ENCODE measurements around the gene ANP32B.
A peak's percentile ranks its signal among the peaks of the same experiment; 100 is the strongest.
"Not testable (repeated sequence)": the region's sequence is repeated elsewhere in the genome, so short reads cannot be mapped to it uniquely, and the experiment has no call there.

ANP32B gene

GRCh38 chr9:97982683-97983588 is at the start of gene ANP32B:
Gene ANP32B (plus strand): TSS chr9:97983341. CDS start chr9:97983556, 215 bp downstream.
- no peaks in the 10 kb centered on the region for H3K9me3 ChIP-seq (ENCODE audit: low read length)
- H3K4me1 ChIP-seq (ENCODE audit: insufficient read depth, low read length) = peaks cover 23% of the 10 kb centered on the region
- H3K36me3 ChIP-seq (ENCODE audit: insufficient read depth, low read length) = no peaks in the 10 kb centered on the region
- peak within 1 kb of the TSS; percentile 87 for H2AFZ ChIP-seq (ENCODE audit: low read depth, low read length)
- peak within 1 kb of the TSS; percentile 91 for H3K4me3 ChIP-seq (ENCODE audit: low read length)
- no peaks in the 10 kb centered on the region for H3K27me3 ChIP-seq (ENCODE audit: insufficient read depth, low read length)

GRCh38 chr9:97934321-97935115 is 48.6 kb upstream of the ANP32B start:
- Histone ChIP-seq H3K27me3 (ENCODE audit: insufficient read depth, low read length) (peaks cover 61% of the 10 kb centered on the region), H3K36me3 (ENCODE audit: insufficient read depth, low read length) (no peaks in the 10 kb centered on the region), H3K9me3 (ENCODE audit: low read length) (no peaks in the 10 kb centered on the region), H2AFZ (ENCODE audit: low read depth, low read length) (no peak overlapping the region), H3K4me3 (ENCODE audit: low read length) (no peak overlapping the region), H3K4me1 (ENCODE audit: insufficient read depth, low read length) (no peaks in the 10 kb centered on the region)

GRCh38 chr9:97935276-97935675 is 47.9 kb upstream of the ANP32B start:
- Histone ChIP-seq H3K4me1 (ENCODE audit: insufficient read depth, low read length) (no peaks in the 10 kb centered on the region), H3K4me3 (ENCODE audit: low read length) (no peak overlapping the region), H3K36me3 (ENCODE audit: insufficient read depth, low read length) (no peaks in the 10 kb centered on the region), H3K27me3 (ENCODE audit: insufficient read depth, low read length) (peaks cover 62% of the 10 kb centered on the region), H2AFZ (ENCODE audit: low read depth, low read length) (no peak overlapping the region), H3K9me3 (ENCODE audit: low read length) (no peaks in the 10 kb centered on the region)

- no peak overlapping the region for H2AFZ ChIP-seq (ENCODE audit: low read depth, low read length)
- no peaks in the 10 kb centered on the region for H3K4me1 ChIP-seq (ENCODE audit: insufficient read depth, low read length)
- H3K36me3 ChIP-seq (ENCODE audit: insufficient read depth, low read length) = no peaks in the 10 kb centered on the region
- H3K9me3 ChIP-seq (ENCODE audit: low read length) = no peaks in the 10 kb centered on the region
- H3K27me3 ChIP-seq (ENCODE audit: insufficient read depth, low read length) = peaks cover 51% of the 10 kb centered on the region
- no peak overlapping the region for H3K4me3 ChIP-seq (ENCODE audit: low read length)
Measured at GRCh38 chr9:97936998-97937397, 46.1 kb upstream of the ANP32B start.

- Histone ChIP-seq H3K9me3 (ENCODE audit: low read length) (no peaks in the 10 kb centered on the region), H3K4me3 (ENCODE audit: low read length) (no peak within 1 kb of the TSS), H3K36me3 (ENCODE audit: insufficient read depth, low read length) (no peaks in the 10 kb centered on the region), H2AFZ (ENCODE audit: low read depth, low read length) (no peak within 1 kb of the TSS), H3K4me1 (ENCODE audit: insufficient read depth, low read length) (no peaks in the 10 kb centered on the region), H3K27me3 (ENCODE audit: insufficient read depth, low read length) (peaks cover 56% of the 10 kb centered on the region)
Measured at GRCh38 chr9:97938081-97938644, 45.0 kb upstream of the ANP32B start, which contains the start of gene HEMGN. Gene HEMGN (minus strand): TSS chr9:97938172. CDS start chr9:97938136, 36 bp downstream.

- Histone ChIP-seq H2AFZ (ENCODE audit: low read depth, low read length) (no peak overlapping the region), H3K9me3 (ENCODE audit: low read length) (no peaks in the 10 kb centered on the region), H3K27me3 (ENCODE audit: insufficient read depth, low read length) (peaks cover 56% of the 10 kb centered on the region), H3K4me3 (ENCODE audit: low read length) (no peak overlapping the region), H3K36me3 (ENCODE audit: insufficient read depth, low read length) (no peaks in the 10 kb centered on the region), H3K4me1 (ENCODE audit: insufficient read depth, low read length) (no peaks in the 10 kb centered on the region)
Measured at GRCh38 chr9:97940233-97940632, 42.9 kb upstream of the ANP32B start.

GRCh38 chr9:97940741-97941140 is 42.4 kb upstream of the ANP32B start:
- H3K27me3 ChIP-seq (ENCODE audit: insufficient read depth, low read length) = peaks cover 51% of the 10 kb centered on the region
- no peak overlapping the region for H3K4me3 ChIP-seq (ENCODE audit: low read length)
- no peaks in the 10 kb centered on the region for H3K4me1 ChIP-seq (ENCODE audit: insufficient read depth, low read length)
- no peaks in the 10 kb centered on the region for H3K36me3 ChIP-seq (ENCODE audit: insufficient read depth, low read length)
- no peak overlapping the region for H2AFZ ChIP-seq (ENCODE audit: low read depth, low read length)
- H3K9me3 ChIP-seq (ENCODE audit: low read length) = no peaks in the 10 kb centered on the region

- Histone ChIP-seq H2AFZ (ENCODE audit: low read depth, low read length) (no peak overlapping the region), H3K9me3 (ENCODE audit: low read length) (no peaks in the 10 kb centered on the region), H3K27me3 (ENCODE audit: insufficient read depth, low read length) (peaks cover 46% of the 10 kb centered on the region), H3K4me1 (ENCODE audit: insufficient read depth, low read length) (no peaks in the 10 kb centered on the region), H3K4me3 (ENCODE audit: low read length) (no peak overlapping the region), H3K36me3 (ENCODE audit: insufficient read depth, low read length) (no peaks in the 10 kb centered on the region)
Measured at GRCh38 chr9:97941323-97941722, 41.8 kb upstream of the ANP32B start.

GRCh38 chr9:97943308-97943855 is 39.8 kb upstream of the ANP32B start:
- no peak overlapping the region for H3K4me3 ChIP-seq (ENCODE audit: low read length)
- no peaks in the 10 kb centered on the region for H3K9me3 ChIP-seq (ENCODE audit: low read length)
- H3K36me3 ChIP-seq (ENCODE audit: insufficient read depth, low read length) = no peaks in the 10 kb centered on the region
- H3K4me1 ChIP-seq (ENCODE audit: insufficient read depth, low read length) = no peaks in the 10 kb centered on the region
- H2AFZ ChIP-seq (ENCODE audit: low read depth, low read length) = no peak overlapping the region
- H3K27me3 ChIP-seq (ENCODE audit: insufficient read depth, low read length) = peaks cover 36% of the 10 kb centered on the region

GRCh38 chr9:97944612-97945011 is 38.5 kb upstream of the ANP32B start:
- H2AFZ ChIP-seq (ENCODE audit: low read depth, low read length) = no peak overlapping the region
- H3K9me3 ChIP-seq (ENCODE audit: low read length) = no peaks in the 10 kb centered on the region
- H3K4me3 ChIP-seq (ENCODE audit: low read length) = no peak overlapping the region
- H3K27me3 ChIP-seq (ENCODE audit: insufficient read depth, low read length) = peaks cover 31% of the 10 kb centered on the region
- H3K36me3 ChIP-seq (ENCODE audit: insufficient read depth, low read length) = no peaks in the 10 kb centered on the region
- no peaks in the 10 kb centered on the region for H3K4me1 ChIP-seq (ENCODE audit: insufficient read depth, low read length)

- H3K4me3 ChIP-seq (ENCODE audit: low read length); H3K9me3 ChIP-seq (ENCODE audit: low read length); H3K36me3 ChIP-seq (ENCODE audit: insufficient read depth, low read length); H3K4me1 ChIP-seq (ENCODE audit: insufficient read depth, low read length); H2AFZ ChIP-seq (ENCODE audit: low read depth, low read length): not testable (repeated sequence)
- H3K27me3 ChIP-seq (ENCODE audit: insufficient read depth, low read length) = peaks cover 25% of the 10 kb centered on the region
Measured at GRCh38 chr9:97945470-97945869, 37.7 kb upstream of the ANP32B start.

GRCh38 chr9:97947094-97947493 is 36.0 kb upstream of the ANP32B start:
- H3K4me1 ChIP-seq (ENCODE audit: insufficient read depth, low read length); H3K9me3 ChIP-seq (ENCODE audit: low read length); H3K36me3 ChIP-seq (ENCODE audit: insufficient read depth, low read length); H2AFZ ChIP-seq (ENCODE audit: low read depth, low read length); H3K4me3 ChIP-seq (ENCODE audit: low read length): not testable (repeated sequence)
- peaks cover 21% of the 10 kb centered on the region for H3K27me3 ChIP-seq (ENCODE audit: insufficient read depth, low read length)

GRCh38 chr9:97950873-97951272 is 32.3 kb upstream of the ANP32B start:
- not testable (repeated sequence) for H2AFZ ChIP-seq (ENCODE audit: low read depth, low read length); H3K36me3 ChIP-seq (ENCODE audit: insufficient read depth, low read length); H3K27me3 ChIP-seq (ENCODE audit: insufficient read depth, low read length); H3K4me3 ChIP-seq (ENCODE audit: low read length); H3K4me1 ChIP-seq (ENCODE audit: insufficient read depth, low read length); H3K9me3 ChIP-seq (ENCODE audit: low read length)
